Spinal cord (tissue), 10 donors: ENCODE data around the gene PKN2. TPM values are rescaled to one million over a fixed set of nuclear protein-coding genes. Genes with fewer than 3 reads are reported as not detected.

Source experiments
- DNase-seq, 6 donors: peaks; one replicate each; pipeline versions ENCODE4 v3.0.0 to v3.0.0-alpha.2; 2013 to 2015; ENCODE audit warnings: low spot score in 6 of 6, low read depth in 4 of 6
- H3K27ac ChIP-seq: one replicate; pipeline ENCODE4 v1.5.1; 2013; ENCODE audit warnings: low read depth, low read length, control low read depth
- H3K27me3 ChIP-seq: one replicate; pipeline ENCODE4 v1.6.1; 2013; ENCODE audit warnings: low read length; ENCODE audit not compliant: control insufficient read depth, insufficient read depth
- H3K36me3 ChIP-seq: one replicate; pipeline ENCODE4 v1.6.1; 2013; ENCODE audit warnings: low read length; ENCODE audit not compliant: control insufficient read depth, insufficient read depth
- H3K4me1 ChIP-seq: one replicate; pipeline ENCODE4 v1.6.1; 2013; ENCODE audit warnings: low read length; ENCODE audit not compliant: control insufficient read depth, insufficient read depth
- H3K4me3 ChIP-seq: one replicate; pipeline ENCODE4 v1.5.1; 2013; ENCODE audit warnings: low read depth, low read length, control low read depth
- H3K9me3 ChIP-seq: one replicate; pipeline ENCODE4 v1.6.1; 2013; ENCODE audit warnings: low read length; ENCODE audit not compliant: control insufficient read depth, insufficient read depth
- WGBS: methylation state at CpG from one replicate; pipeline ENCODE4 v1.1.5; 2013; ENCODE audit warnings: missing lambda C conversion rate; ENCODE audit not compliant: insufficient coverage; 5-methylcytosine and 5-hydroxymethylcytosine counted together
- polyA plus RNA-seq, 2 donors: library from polyadenylated mRNA; unstranded; fragments of 120-200 nt; gene quantifications; one replicate each; pipeline ENCODE4 v1.2.1, GENCODE V29; 2013; ENCODE audit not compliant: insufficient read length in 2 of 2
- total RNA-seq, 2 donors: library from RNA; depleted of rRNA in 1 of 2; stranded (reverse); fragments of 120-200 nt in 1 of 2; fragments of >200 nt in 1 of 2; gene quantifications; one replicate each; pipeline versions ENCODE4 v1.2.3 to v1.2.4, GENCODE V29; 2013 to 2014
- donor health status: healthy.

The PKN2 gene
- total and polyA plus RNA-seq, 4 donors, result 31.8 to 54.8 (median 39.7) TPM

GRCh38 chr1:88727205-88727604, 43.1 kb downstream of the PKN2 start:
- no peak overlapping the region for H3K27ac ChIP-seq
- no peak overlapping the region for H3K4me3 ChIP-seq
- H3K9me3 ChIP-seq, result no peaks in the 10 kb centered on the region
- no CpG with 5 or more reads among the region's 1 CpG for WGBS
- no peak for DNase-seq
- H3K36me3 ChIP-seq, result no peaks in the 10 kb centered on the region
- H3K4me1 ChIP-seq, result no peaks in the 10 kb centered on the region
- H3K27me3 ChIP-seq, result no peaks in the 10 kb centered on the region

- no peak for DNase-seq
- H3K27me3 ChIP-seq, result no peaks in the 10 kb centered on the region
- H3K9me3 ChIP-seq, result no peaks in the 10 kb centered on the region
- no peak overlapping the region for H3K27ac ChIP-seq
- no peak overlapping the region for H3K4me3 ChIP-seq
- H3K36me3 ChIP-seq, result no peaks in the 10 kb centered on the region
- H3K4me1 ChIP-seq, result no peaks in the 10 kb centered on the region
- 100% methylated on average over 1 of the region's 2 CpGs for WGBS
Observed at GRCh38 chr1:88729297-88729696, 45.2 kb downstream of the PKN2 start.

GRCh38 chr1:88730132-88730675, 46.1 kb downstream of the PKN2 start:
- no CpG with 5 or more reads among the region's 4 CpGs for WGBS
- Histone ChIP-seq H3K9me3 (peaks cover 5% of the 10 kb centered on the region), H3K4me1 (no peaks in the 10 kb centered on the region), H3K27me3 (no peaks in the 10 kb centered on the region), H3K36me3 (no peaks in the 10 kb centered on the region), H3K4me3 (no peak overlapping the region), H3K27ac (peak overlapping the region; percentile 44)
- no peak for DNase-seq

DNA sequence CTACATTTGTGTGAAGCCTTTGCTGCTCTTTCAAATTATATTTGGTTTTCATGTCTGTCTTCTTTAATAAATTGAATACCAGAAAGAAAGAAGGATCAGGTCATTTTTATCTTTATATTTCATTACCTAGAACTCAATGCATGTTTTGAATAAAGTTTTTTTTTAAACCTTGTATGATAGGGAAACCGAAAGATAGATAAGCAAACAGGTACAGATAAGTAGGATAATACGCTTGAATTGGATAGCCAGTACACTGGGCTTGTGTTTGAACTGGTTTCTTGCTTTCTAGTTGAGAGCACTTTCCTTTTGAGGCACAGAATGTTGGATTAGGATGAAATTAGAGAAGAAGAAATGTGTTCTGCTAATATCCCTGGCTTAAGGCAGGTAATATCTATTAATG, 46.9 kb downstream of the PKN2 start:
- Histone ChIP-seq H3K27me3 (no peaks in the 10 kb centered on the region), H3K4me1 (no peaks in the 10 kb centered on the region), H3K9me3 (peaks cover 10% of the 10 kb centered on the region), H3K27ac (peak overlapping the region; percentile 35), H3K4me3 (no peak overlapping the region), H3K36me3 (no peaks in the 10 kb centered on the region)
- WGBS, result 90% methylated on average over 2 of the region's 2 CpGs
- DNase-seq, result no peak

DNA sequence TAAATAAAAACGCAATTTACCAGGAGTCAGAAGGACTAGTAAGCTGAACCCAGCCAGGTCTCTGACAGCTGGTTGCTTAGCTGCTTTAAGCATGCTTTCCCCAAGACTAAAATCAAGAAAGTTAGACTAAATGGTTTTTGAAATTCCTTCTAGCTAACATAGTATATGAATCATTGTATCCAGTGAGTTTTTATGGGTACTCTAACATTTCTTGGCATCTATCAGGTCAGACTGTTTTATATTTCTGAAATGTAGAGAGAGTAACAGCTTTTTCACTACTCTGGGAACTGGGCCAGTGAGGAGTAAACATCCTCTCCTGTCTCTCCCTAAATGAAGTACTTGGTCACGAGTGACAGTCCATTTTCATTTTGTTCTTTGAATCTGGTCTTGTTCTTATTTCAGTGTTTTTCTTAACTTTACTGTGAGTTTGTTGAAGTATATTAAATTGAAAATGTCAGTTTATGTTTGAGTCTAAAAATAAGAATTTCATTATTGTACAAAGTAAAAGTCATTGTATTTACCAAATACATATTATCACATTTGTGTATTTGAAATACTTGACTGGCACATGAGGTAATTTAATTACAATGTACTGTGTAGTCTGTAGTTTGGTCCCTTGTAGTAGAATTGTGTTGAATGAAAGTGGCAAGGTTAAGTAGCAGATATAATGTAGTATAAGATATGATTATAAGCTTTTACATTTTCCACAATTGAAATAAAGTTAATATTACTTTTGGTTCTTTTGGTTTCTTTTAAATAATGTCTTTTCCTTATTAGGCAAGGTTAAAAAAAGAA, 47.6 kb downstream of the PKN2 start:
- WGBS, result no CpG with 5 or more reads among the region's 2 CpGs
- peak overlapping the region; percentile 40 for H3K27ac ChIP-seq
- DNase-seq, result peak; percentile 19 to 76 (median 44)

DNA sequence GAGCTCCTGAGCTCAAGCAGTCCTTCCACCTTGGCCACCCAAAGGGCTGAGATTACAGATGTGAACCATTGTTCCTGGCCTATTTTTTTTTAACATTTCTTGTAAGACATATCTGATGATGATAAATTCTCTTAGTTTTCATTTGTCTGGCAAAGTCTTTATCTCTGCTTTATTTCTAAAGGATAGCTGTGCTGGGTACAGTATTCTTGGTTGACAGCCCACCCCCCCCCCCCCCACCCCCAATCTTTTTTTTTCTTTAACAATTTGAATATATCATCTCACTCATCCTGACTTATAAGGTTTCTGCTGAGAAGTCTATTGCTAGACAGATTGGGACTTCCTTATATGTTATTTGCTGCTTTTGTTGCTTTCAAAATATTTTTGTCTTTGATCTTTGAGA, 51.3 kb downstream of the PKN2 start:
- no peaks in the 10 kb centered on the region for H3K36me3 ChIP-seq
- no peak for DNase-seq
- H3K27me3 ChIP-seq, result no peaks in the 10 kb centered on the region
- no peak overlapping the region for H3K27ac ChIP-seq
- H3K4me3 ChIP-seq, result no peak overlapping the region
- H3K9me3 ChIP-seq, result peaks cover 12% of the 10 kb centered on the region
- H3K4me1 ChIP-seq, result no peaks in the 10 kb centered on the region

More for the DNA sequence above, 47.6 kb downstream of the PKN2 start:
- H3K36me3 ChIP-seq, result no peaks in the 10 kb centered on the region
- no peaks in the 10 kb centered on the region for H3K27me3 ChIP-seq
- H3K4me3 ChIP-seq, result no peak overlapping the region
- no peaks in the 10 kb centered on the region for H3K4me1 ChIP-seq
- peaks cover 12% of the 10 kb centered on the region for H3K9me3 ChIP-seq

DNA sequence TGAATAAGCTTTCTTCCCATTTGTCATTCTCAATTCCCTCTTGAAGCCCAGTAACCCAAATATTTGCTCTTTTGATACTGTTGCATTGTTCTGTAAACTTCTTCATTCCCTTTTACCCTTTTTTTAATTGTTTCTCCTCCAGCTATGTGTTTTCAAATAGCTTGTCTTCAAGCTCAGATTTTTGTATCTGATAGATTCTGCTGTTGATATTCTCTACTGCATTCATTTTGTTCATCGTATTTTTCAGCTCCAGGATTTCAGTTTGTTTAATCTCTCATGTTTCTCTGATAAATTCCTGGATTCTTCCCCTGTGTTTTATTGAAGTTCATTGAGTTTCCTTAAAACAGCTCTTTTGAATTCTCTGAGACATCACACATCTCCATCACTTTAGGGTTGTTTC, 51.8 kb downstream of the PKN2 start:
- Histone ChIP-seq H3K27me3 (no peaks in the 10 kb centered on the region), H3K4me3 (no peak overlapping the region), H3K4me1 (no peaks in the 10 kb centered on the region), H3K36me3 (no peaks in the 10 kb centered on the region), H3K27ac (no peak overlapping the region), H3K9me3 (peaks cover 12% of the 10 kb centered on the region)
- WGBS, result no CpG with 5 or more reads among the region's 1 CpG
- DNase-seq, result no peak

GRCh38 chr1:88736633-88737248, 52.7 kb downstream of the PKN2 start:
- H3K36me3 ChIP-seq, result no peaks in the 10 kb centered on the region
- no peaks in the 10 kb centered on the region for H3K27me3 ChIP-seq
- WGBS, result 98% methylated on average over 5 of the region's 7 CpGs
- no peak overlapping the region for H3K4me3 ChIP-seq
- DNase-seq, result no peak
- no peak overlapping the region for H3K27ac ChIP-seq
- no peaks in the 10 kb centered on the region for H3K4me1 ChIP-seq
- H3K9me3 ChIP-seq, result peaks cover 12% of the 10 kb centered on the region

- DNase-seq, result no peak
- H3K9me3 ChIP-seq, result peaks cover 12% of the 10 kb centered on the region
- WGBS, result 100% methylated on average over 1 of the region's 3 CpGs
Observed at GRCh38 chr1:88737338-88737927, 53.4 kb downstream of the PKN2 start.

More at GRCh38 chr1:88737338-88737927, 53.4 kb downstream of the PKN2 start:
- H3K27me3 ChIP-seq, result no peaks in the 10 kb centered on the region
- H3K36me3 ChIP-seq, result no peaks in the 10 kb centered on the region
- H3K4me1 ChIP-seq, result no peaks in the 10 kb centered on the region
- H3K27ac ChIP-seq, result no peak overlapping the region
- H3K4me3 ChIP-seq, result no peak overlapping the region
